ENCODE measurements around the gene SEMA4B. TPM values are rescaled to one million over a fixed set of nuclear protein-coding genes. Genes with fewer than 3 reads are reported as not detected.

SEMA4B gene, protein sequence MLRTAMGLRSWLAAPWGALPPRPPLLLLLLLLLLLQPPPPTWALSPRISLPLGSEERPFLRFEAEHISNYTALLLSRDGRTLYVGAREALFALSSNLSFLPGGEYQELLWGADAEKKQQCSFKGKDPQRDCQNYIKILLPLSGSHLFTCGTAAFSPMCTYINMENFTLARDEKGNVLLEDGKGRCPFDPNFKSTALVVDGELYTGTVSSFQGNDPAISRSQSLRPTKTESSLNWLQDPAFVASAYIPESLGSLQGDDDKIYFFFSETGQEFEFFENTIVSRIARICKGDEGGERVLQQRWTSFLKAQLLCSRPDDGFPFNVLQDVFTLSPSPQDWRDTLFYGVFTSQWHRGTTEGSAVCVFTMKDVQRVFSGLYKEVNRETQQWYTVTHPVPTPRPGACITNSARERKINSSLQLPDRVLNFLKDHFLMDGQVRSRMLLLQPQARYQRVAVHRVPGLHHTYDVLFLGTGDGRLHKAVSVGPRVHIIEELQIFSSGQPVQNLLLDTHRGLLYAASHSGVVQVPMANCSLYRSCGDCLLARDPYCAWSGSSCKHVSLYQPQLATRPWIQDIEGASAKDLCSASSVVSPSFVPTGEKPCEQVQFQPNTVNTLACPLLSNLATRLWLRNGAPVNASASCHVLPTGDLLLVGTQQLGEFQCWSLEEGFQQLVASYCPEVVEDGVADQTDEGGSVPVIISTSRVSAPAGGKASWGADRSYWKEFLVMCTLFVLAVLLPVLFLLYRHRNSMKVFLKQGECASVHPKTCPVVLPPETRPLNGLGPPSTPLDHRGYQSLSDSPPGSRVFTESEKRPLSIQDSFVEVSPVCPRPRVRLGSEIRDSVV
- 100 to 1,000 TPM in 3 of 4 donors, 10 to 100 TPM in 1; 89.2 to 151 (median 106) TPM for total RNA-seq

DNA sequence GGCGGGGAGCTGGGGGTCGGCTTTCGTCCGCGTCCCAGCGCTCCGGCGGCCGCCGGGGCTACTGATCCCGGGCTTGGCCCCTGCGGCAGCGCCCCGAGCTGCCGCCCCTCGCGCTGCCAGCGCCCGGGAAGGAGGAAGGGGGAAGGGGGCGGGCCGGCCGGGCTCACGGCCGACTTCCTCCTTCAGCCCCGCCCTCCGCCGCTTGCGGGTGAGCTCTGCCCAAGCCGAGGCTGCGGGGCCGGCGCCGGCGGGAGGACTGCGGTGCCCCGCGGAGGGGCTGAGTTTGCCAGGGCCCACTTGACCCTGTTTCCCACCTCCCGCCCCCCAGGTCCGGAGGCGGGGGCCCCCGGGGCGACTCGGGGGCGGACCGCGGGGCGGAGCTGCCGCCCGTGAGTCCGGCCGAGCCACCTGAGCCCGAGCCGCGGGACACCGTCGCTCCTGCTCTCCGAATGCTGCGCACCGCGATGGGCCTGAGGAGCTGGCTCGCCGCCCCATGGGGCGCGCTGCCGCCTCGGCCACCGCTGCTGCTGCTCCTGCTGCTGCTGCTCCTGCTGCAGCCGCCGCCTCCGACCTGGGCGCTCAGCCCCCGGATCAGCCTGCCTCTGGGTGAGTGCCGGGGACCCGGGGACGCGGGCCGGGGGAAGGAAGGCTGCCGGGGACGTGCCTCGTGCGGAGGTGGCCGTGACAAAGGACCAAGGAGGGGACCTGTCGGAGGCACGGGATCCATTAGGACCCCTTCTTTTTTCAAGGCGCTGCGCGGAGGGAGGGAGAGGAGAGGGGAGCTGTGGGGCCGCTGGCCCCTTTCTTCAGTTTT lies at the start of gene SEMA4B:
TSS of gene SEMA4B (plus strand) at position 201 of the 814 bp plus-strand sequence. CDS start at position 450, 249 bp downstream.
- TF ChIP-seq POLR2A (IDR thresholded peaks at IDR 0.05) = no peak
- TF ChIP-seq, protein P1, sequence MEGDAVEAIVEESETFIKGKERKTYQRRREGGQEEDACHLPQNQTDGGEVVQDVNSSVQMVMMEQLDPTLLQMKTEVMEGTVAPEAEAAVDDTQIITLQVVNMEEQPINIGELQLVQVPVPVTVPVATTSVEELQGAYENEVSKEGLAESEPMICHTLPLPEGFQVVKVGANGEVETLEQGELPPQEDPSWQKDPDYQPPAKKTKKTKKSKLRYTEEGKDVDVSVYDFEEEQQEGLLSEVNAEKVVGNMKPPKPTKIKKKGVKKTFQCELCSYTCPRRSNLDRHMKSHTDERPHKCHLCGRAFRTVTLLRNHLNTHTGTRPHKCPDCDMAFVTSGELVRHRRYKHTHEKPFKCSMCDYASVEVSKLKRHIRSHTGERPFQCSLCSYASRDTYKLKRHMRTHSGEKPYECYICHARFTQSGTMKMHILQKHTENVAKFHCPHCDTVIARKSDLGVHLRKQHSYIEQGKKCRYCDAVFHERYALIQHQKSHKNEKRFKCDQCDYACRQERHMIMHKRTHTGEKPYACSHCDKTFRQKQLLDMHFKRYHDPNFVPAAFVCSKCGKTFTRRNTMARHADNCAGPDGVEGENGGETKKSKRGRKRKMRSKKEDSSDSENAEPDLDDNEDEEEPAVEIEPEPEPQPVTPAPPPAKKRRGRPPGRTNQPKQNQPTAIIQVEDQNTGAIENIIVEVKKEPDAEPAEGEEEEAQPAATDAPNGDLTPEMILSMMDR (IDR thresholded peaks at IDR 0.05) = no peak
- intact Hi-C loops (cut with DNase I; ENCODE audit: low total_unique reads) = no loop called here
- peak within 1 kb of the TSS; percentile 60 for H3K4me3 ChIP-seq (ENCODE audit: low read depth, poor library complexity, severe bottlenecking)
- peak in 1 of 2 donors; percentile 94 for DNase-seq (ENCODE audit: low spot score in 2 of 2)
- WGBS, 2 donors = 1 to 2% methylated on average over 18 to 25 of the region's 88 CpGs

DNA sequence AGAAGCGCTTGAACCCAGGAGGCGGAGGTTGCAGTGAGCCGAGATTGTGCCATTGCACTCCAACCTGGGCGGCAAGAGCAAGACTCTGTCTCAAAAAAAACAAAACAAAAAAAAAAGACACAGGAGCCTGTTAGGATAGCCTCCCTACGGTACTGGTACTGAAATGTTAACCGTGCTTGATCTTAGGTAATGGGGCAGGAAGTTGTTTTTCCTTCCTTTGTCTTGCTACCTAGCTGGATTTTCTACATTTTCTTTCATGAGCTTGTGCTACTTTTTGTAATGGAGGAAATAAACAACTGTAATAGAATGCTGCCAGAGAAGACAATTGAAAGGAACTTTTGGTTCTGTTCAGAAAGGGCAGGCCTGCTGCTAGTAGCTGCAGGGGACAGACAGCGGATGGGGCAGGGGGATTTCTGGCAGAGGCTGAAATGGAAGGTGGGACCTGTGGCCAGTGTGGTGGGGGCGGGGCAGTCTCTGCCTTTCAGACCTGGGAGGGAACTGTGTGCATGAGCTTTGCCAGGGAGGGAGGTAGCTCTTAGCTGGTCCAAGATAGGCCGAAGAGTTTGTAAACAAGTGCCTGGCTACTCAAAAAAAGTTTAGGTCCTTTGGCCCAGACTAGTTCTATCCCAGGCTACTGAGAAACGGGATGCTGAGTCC lies 49.0 kb upstream of the SEMA4B start:
- TF ChIP-seq POLR2A (IDR thresholded peaks at IDR 0.05) = no peak
- TF ChIP-seq, protein P1 (IDR thresholded peaks at IDR 0.05) = no peak
- 72 to 78% methylated on average over 10 of the region's 10 CpGs for WGBS, 2 donors
- no peak for DNase-seq (ENCODE audit: low spot score in 2 of 2)
- no peak overlapping the region for H3K4me3 ChIP-seq (ENCODE audit: low read depth, poor library complexity, severe bottlenecking)
- intact Hi-C loops (cut with DNase I; ENCODE audit: low total_unique reads) = no loop called here

DNA sequence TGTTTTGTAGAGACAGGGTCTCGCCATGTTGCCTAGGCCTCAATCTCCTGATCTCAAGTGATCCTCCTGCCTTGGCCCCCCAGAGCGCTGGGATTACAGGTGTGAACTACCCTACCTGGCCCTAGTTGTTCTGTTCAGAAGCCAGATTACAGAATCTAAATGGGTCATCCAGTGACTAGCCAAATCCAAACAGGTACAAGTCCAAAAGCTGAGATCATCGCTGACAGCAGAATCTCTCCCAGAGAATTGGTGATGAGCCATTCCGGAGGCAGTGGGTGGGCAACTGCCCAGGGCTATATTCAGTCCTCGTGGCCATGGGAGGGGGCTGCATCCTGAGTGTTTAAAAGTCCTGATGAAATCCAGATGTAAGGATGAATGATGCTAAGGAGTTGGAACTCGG lies 47.5 kb upstream of the SEMA4B start:
- H3K4me3 ChIP-seq (ENCODE audit: low read depth, poor library complexity, severe bottlenecking) = no peak overlapping the region
- 61 to 69% methylated on average over 6 of the region's 6 CpGs for WGBS, 2 donors
- DNase-seq (ENCODE audit: low spot score in 2 of 2) = no peak
- intact Hi-C loops (cut with DNase I; ENCODE audit: low total_unique reads) = no loop called here
- TF ChIP-seq POLR2A (IDR thresholded peaks at IDR 0.05) = no peak
- TF ChIP-seq, protein P1 (IDR thresholded peaks at IDR 0.05) = no peak

GRCh38 chr15:90154246-90154645 lies 46.9 kb upstream of the SEMA4B start:
- no peak for DNase-seq (ENCODE audit: low spot score in 2 of 2)
- intact Hi-C loops (cut with DNase I; ENCODE audit: low total_unique reads) = no loop called here
- 88 to 89% methylated on average over 5 of the region's 5 CpGs for WGBS, 2 donors
- no peak for TF ChIP-seq POLR2A (IDR thresholded peaks at IDR 0.05)
- TF ChIP-seq, protein P1 (IDR thresholded peaks at IDR 0.05) = no peak
- no peak overlapping the region for H3K4me3 ChIP-seq (ENCODE audit: low read depth, poor library complexity, severe bottlenecking)

All from lower leg skin (tissue), 4 donors.